Stimulated activated CD4-positive, alpha-beta T cell treated with anti-CD3 and anti-CD28 coated beads, Interleukin-15, amount 100 ng/mL, for 48 hours (primary cell): ENCODE results near the gene RAP1A.
"Not testable (repeated sequence)": the region's sequence is repeated elsewhere in the genome, so short reads cannot be mapped to it uniquely, and the experiment has no call there.

Source experiments
- DNase-seq, 2 donors: peaks; one replicate each; pipeline ENCODE4 v3.0.0-alpha.2; 2020; ENCODE audit warnings: low read depth in 2 of 2

Gene RAP1A

GRCh38 chr1:111598544-111598943, 21.0 kb upstream of the RAP1A start:
- peak in 1 of 2 donors; percentile 24 for DNase-seq

GRCh38 chr1:111599781-111600693, 19.6 kb upstream of the RAP1A start:
- no peak for DNase-seq

GRCh38 chr1:111600886-111601386, 18.7 kb upstream of the RAP1A start:
- peak in 1 of 2 donors; percentile 24 for DNase-seq

- no peak for DNase-seq
These were observed 17.3 kb upstream of the RAP1A start for GRCh38 chr1:111602302-111602701.

GRCh38 chr1:111602974-111603373, 16.6 kb upstream of the RAP1A start:
- peak; percentile 27 to 53 for DNase-seq

- peak; percentile 73 to 75 for DNase-seq
These were observed 15.6 kb upstream of the RAP1A start for GRCh38 chr1:111603979-111604378.

- no peak for DNase-seq
These were observed 14.7 kb upstream of the RAP1A start for GRCh38 chr1:111604931-111605330.

- DNase-seq, result no peak
These were observed 14.0 kb upstream of the RAP1A start for GRCh38 chr1:111605576-111605975.

GRCh38 chr1:111606457-111607215, 13.0 kb upstream of the RAP1A start:
- not testable (repeated sequence) for DNase-seq

- not testable (repeated sequence) for DNase-seq
These were observed 11.1 kb upstream of the RAP1A start for GRCh38 chr1:111608528-111608927.

- no peak for DNase-seq
These were observed 7.6 kb upstream of the RAP1A start for GRCh38 chr1:111611986-111612385.

GRCh38 chr1:111615870-111616715, 3.5 kb upstream of the RAP1A start:
- DNase-seq, result no peak

- DNase-seq, result no peak
These were observed 1.5 kb upstream of the RAP1A start for GRCh38 chr1:111618081-111618480.

GRCh38 chr1:111618961-111619634, 491 bp upstream of the RAP1A start:
- DNase-seq, result no peak

GRCh38 chr1:111620441-111620971, 917 bp downstream of the RAP1A start:
- DNase-seq, result no peak

GRCh38 chr1:111621050-111621449, 1.5 kb downstream of the RAP1A start:
- no peak for DNase-seq

- DNase-seq, result no peak
These were observed 2.6 kb downstream of the RAP1A start for GRCh38 chr1:111622166-111622565.

- DNase-seq, result no peak
These were observed 4.8 kb downstream of the RAP1A start for GRCh38 chr1:111624382-111624781.

GRCh38 chr1:111625276-111625675, 5.7 kb downstream of the RAP1A start:
- no peak for DNase-seq

GRCh38 chr1:111628153-111628552, 8.6 kb downstream of the RAP1A start:
- no peak for DNase-seq
